B cell (primary cell): ENCODE data around the gene BRAF.

ENCODE experiments used
- EZH2 ChIP-seq: IDR thresholded peaks from 2 replicates; pipeline ENCODE4 v1.6.1; 2012; ENCODE audit warnings: borderline replicate concordance, low read depth, mild to moderate bottlenecking, moderate library complexity, low read length; ENCODE audit not compliant: insufficient read depth, poor library complexity, severe bottlenecking
- TF ChIP-seq, protein P1 (sequence below): fragments of 200-600 bp; IDR thresholded peaks from one replicate; pipeline ENCODE4 v1.8.0; 2022; ENCODE audit warnings: antibody characterized with exemption, mild to moderate bottlenecking

DNA sequence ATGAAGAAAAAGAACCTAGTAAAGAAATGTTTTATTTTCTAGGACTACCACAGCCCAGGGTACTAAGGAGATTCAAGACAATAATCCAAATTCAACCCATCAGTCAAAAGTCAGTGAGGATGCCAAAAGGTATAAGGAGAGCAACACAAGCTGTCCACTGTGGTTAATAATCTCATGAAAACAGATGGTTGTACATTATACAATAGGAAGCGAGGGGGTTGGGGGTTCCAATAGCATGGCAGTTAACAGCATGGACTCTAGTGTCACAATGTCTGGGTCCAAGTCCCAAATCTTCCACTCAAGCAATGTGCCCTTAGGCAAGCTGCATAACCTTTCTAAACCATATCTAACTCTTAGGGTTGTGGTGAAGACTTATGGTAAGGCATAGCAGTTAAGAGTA lies 35.1 kb downstream of the BRAF start:
- TF ChIP-seq, protein P1, sequence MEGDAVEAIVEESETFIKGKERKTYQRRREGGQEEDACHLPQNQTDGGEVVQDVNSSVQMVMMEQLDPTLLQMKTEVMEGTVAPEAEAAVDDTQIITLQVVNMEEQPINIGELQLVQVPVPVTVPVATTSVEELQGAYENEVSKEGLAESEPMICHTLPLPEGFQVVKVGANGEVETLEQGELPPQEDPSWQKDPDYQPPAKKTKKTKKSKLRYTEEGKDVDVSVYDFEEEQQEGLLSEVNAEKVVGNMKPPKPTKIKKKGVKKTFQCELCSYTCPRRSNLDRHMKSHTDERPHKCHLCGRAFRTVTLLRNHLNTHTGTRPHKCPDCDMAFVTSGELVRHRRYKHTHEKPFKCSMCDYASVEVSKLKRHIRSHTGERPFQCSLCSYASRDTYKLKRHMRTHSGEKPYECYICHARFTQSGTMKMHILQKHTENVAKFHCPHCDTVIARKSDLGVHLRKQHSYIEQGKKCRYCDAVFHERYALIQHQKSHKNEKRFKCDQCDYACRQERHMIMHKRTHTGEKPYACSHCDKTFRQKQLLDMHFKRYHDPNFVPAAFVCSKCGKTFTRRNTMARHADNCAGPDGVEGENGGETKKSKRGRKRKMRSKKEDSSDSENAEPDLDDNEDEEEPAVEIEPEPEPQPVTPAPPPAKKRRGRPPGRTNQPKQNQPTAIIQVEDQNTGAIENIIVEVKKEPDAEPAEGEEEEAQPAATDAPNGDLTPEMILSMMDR: no peak
- TF ChIP-seq EZH2: no peak
